ENCODE results near the gene SLC2A9.

DNA sequence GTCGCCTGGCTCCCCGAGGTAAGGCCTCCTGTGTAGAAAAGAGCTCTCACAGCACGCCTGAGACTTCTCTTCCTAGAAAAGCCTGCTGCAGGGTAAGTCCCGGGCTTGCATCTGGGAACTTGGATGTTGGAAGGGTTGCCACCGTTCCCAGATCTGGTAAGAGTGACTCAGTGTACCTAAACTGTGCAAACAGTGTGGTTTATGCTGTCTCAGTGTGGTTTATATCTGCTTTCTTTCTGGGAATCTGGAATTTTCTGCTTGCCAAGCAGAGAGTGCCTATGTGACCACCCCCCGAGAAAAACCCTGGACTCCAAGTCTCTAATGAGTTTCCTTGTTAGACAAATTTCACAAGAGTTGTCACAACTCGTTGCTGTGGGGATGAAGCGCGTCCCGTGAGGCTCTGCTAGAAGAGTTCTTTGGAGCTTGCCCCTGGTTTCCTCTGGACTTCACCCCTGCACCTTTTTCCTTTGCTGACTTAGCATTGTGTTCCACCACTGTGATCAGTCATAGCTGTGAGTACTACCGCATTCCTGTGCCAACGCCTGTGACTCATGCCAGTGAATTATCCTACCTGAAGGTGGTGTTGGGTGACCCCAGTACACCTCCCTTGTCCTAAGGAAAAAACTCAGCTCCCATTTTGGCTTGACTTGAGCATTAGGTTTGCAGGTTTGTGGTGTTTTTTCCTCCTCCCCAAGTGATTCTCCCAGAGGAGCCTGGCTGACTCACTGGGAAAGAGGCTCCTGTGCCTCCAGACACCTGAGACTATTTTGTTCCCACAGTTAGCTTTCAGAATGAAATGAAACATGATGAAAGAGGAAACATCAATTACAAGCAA lies 14.5 kb downstream of the SLC2A9 start:
- TF ChIP-seq SIN3A (IDR thresholded peaks at IDR 0.05; ENCODE audit: borderline replicate concordance, insufficient read depth, low read length) (no peak), POLR2AphosphoS5 (IDR thresholded peaks at IDR 0.05; ENCODE audit: low read depth, low read length) (no peak), FOXP2 (optimal IDR thresholded peaks at IDR 0.05; ENCODE audit: borderline replicate concordance, extremely low read depth, extremely low read length, insufficient read depth) (no peak), TAF1 (IDR thresholded peaks at IDR 0.05; ENCODE audit: borderline replicate concordance, insufficient read depth, low read length) (no peak)
- TF ChIP-seq, protein P1, sequence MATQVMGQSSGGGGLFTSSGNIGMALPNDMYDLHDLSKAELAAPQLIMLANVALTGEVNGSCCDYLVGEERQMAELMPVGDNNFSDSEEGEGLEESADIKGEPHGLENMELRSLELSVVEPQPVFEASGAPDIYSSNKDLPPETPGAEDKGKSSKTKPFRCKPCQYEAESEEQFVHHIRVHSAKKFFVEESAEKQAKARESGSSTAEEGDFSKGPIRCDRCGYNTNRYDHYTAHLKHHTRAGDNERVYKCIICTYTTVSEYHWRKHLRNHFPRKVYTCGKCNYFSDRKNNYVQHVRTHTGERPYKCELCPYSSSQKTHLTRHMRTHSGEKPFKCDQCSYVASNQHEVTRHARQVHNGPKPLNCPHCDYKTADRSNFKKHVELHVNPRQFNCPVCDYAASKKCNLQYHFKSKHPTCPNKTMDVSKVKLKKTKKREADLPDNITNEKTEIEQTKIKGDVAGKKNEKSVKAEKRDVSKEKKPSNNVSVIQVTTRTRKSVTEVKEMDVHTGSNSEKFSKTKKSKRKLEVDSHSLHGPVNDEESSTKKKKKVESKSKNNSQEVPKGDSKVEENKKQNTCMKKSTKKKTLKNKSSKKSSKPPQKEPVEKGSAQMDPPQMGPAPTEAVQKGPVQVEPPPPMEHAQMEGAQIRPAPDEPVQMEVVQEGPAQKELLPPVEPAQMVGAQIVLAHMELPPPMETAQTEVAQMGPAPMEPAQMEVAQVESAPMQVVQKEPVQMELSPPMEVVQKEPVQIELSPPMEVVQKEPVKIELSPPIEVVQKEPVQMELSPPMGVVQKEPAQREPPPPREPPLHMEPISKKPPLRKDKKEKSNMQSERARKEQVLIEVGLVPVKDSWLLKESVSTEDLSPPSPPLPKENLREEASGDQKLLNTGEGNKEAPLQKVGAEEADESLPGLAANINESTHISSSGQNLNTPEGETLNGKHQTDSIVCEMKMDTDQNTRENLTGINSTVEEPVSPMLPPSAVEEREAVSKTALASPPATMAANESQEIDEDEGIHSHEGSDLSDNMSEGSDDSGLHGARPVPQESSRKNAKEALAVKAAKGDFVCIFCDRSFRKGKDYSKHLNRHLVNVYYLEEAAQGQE (IDR thresholded peaks at IDR 0.05; ENCODE audit: insufficient read depth in 1 of 2, low read depth in 2 of 2, low read length in 2 of 2), result no peak
